HepG2 (cell line): ENCODE results near the gene PTPRD. TPM values are rescaled to one million over a fixed set of nuclear protein-coding genes. Genes with fewer than 3 reads are reported as not detected.
A peak's percentile ranks its signal among the peaks of the same experiment; 100 is the strongest.

ENCODE experiments used
- ATAC-seq: fragments of 200-7000 bp; cut with Tn5 transposase; 3 replicates; pipeline ENCODE4 v1.9.1; 2020; ENCODE audit warnings: mild to moderate bottlenecking, moderate library complexity
- BruUV-seq: library from RNA; stranded (reverse); fragments of 400-500 nt; replicated peaks from 2 replicates; lab custom pipeline; 2021; lab: Mats Ljungman, UMichigan
- CTCF ChIA-PET: fragments of 300-600 bp; formaldehyde crosslinking; extraction: SDS; loops from one replicate; lab custom pipeline; 2021; ENCODE audit warnings: low total read pairs, inconsistent platforms, low intra/inter-chr PET ratio; lab: Yijun Ruan, JAX
- POLR2A ChIA-PET: fragments of 350-600 bp; sonication (Branson Sonifier 250); formaldehyde crosslinking; loops from one replicate; lab custom pipeline; 2020; ENCODE audit warnings: antibody characterized with exemption, inconsistent platforms; lab: Yijun Ruan, JAX
- DNase-seq: peaks from one replicate; pipeline ENCODE4 v3.0.0-alpha.2; 2015; ENCODE audit warnings: low spot score
- FAIRE-seq: peaks from 3 replicates; lab custom pipeline; 2011; peaks lifted over from hg19 to GRCh38; lab: Jason Lieb, UNC
- H2AFZ ChIP-seq: one replicate; pipeline ENCODE4 v1.6.1; 2011; ENCODE audit warnings: low read length, inconsistent platforms
- H3K27ac ChIP-seq: fragments of 300-600 bp; 3 replicates; pipeline ENCODE4 v1.8.0; 2011; ENCODE audit warnings: mixed run types, mild to moderate bottlenecking, mixed read lengths, low read length, inconsistent platforms; ENCODE audit not compliant: insufficient read depth; ENCODE audit errors: extremely low read length
- H3K27me3 ChIP-seq, 2 experiments: fragments of 200-600 bp in 1 of 2; 2 replicates in 1 of 2; 3 replicates in 1 of 2; pipeline versions ENCODE4 v1.6.0 to v1.8.0; 2011; ENCODE audit warnings: low read length in 2 of 2, mild to moderate bottlenecking in 2 of 2, moderate library complexity in 2 of 2, inconsistent platforms in 1 of 2; ENCODE audit not compliant: insufficient read depth in 2 of 2, control insufficient read depth in 1 of 2
- H3K36me3 ChIP-seq, 2 experiments: fragments of 200-600 bp in 1 of 2; replicated peaks in 1 of 2; 2 replicates in 1 of 2; 3 replicates in 1 of 2; pipeline versions ENCODE4 v1.5.1 to v1.8.0; 2011; ENCODE audit warnings: low read length in 2 of 2, inconsistent platforms in 1 of 2; ENCODE audit not compliant: insufficient read depth in 2 of 2, control insufficient read depth in 1 of 2
- H3K4me1 ChIP-seq: 2 replicates; pipeline ENCODE4 v1.5.1; 2012; ENCODE audit warnings: low read length, inconsistent platforms; ENCODE audit not compliant: insufficient read depth
- H3K4me2 ChIP-seq: 2 replicates; pipeline ENCODE4 v1.6.0; 2011; ENCODE audit warnings: low read depth, low read length, inconsistent platforms
- H3K4me3 ChIP-seq, 3 experiments: fragments of 200-600 bp in 1 of 3; sonication (generic), shearing (Covaris generic) in 1 of 3; replicated peaks in 1 of 3; 2 replicates each; pipeline ENCODE4 v1.5.1; 2011 to 2016; ENCODE audit warnings: low read length in 3 of 3, inconsistent platforms in 2 of 3, low read depth in 2 of 3, mild to moderate bottlenecking in 2 of 3, control low read depth in 1 of 3, mixed read lengths in 1 of 3; ENCODE audit not compliant: insufficient read depth in 1 of 3
- H3K79me2 ChIP-seq: one replicate; pipeline ENCODE4 v1.6.1; 2011; ENCODE audit warnings: low read length, inconsistent platforms; ENCODE audit not compliant: insufficient read depth
- H3K9ac ChIP-seq: 2 replicates; pipeline ENCODE4 v1.6.0; 2011; ENCODE audit warnings: mild to moderate bottlenecking, low read depth, low read length, inconsistent platforms; ENCODE audit not compliant: insufficient read depth
- H3K9me3 ChIP-seq: 2 replicates; pipeline ENCODE4 v1.5.1; 2012; ENCODE audit warnings: mild to moderate bottlenecking, low read length
- H4K20me1 ChIP-seq: 2 replicates; pipeline ENCODE4 v1.6.0; 2011; ENCODE audit warnings: inconsistent platforms, mild to moderate bottlenecking, low read length, moderate library complexity; ENCODE audit not compliant: insufficient read depth
- AGO2 ChIP-seq: fragments of 200-400 bp; formaldehyde crosslinking; optimal IDR thresholded peaks from 2 replicates; pipeline ENCODE3; 2017; ENCODE audit warnings: mild to moderate bottlenecking, low read depth, low read length, moderate library complexity
- HNRNPL ChIP-seq: fragments of 200-400 bp; formaldehyde crosslinking; IDR thresholded peaks from 2 replicates; pipeline ENCODE4 v1.6.1; 2017; ENCODE audit warnings: mild to moderate bottlenecking, low read depth, low read length
- KLF12 ChIP-seq: sonication (generic); formaldehyde crosslinking; IDR thresholded peaks from 2 replicates; pipeline ENCODE4 v1.4.0; 2020; ENCODE audit warnings: missing genetic modification reagents, borderline replicate concordance
- KLF9 ChIP-seq: IDR thresholded peaks from 2 replicates; pipeline ENCODE4 v1.6.1; 2016; ENCODE audit warnings: low read depth
- MXD1 ChIP-seq: sonication (generic); formaldehyde crosslinking; IDR thresholded peaks from 2 replicates; pipeline ENCODE4 v1.4.0; 2020; ENCODE audit warnings: mild to moderate bottlenecking, missing genetic modification reagents
- PHB2 ChIP-seq: fragments of 450-650 bp; IDR thresholded peaks from 2 replicates; pipeline ENCODE4 v1.6.1; 2018; ENCODE audit not compliant: partially characterized antibody
- PLRG1 ChIP-seq: fragments of 450-650 bp; conservative IDR thresholded peaks from 2 replicates; pipeline ENCODE4 v1.6.1; 2016
- SPEN ChIP-seq: sonication (generic); formaldehyde crosslinking; IDR thresholded peaks from 2 replicates; pipeline ENCODE4 v1.5.1; 2020; ENCODE audit warnings: low read depth, mild to moderate bottlenecking, missing genetic modification reagents
- ZBTB7A ChIP-seq: sonication (generic); formaldehyde crosslinking; IDR thresholded peaks from 2 replicates; pipeline ENCODE4 v1.8.0; 2022; ENCODE audit warnings: mild to moderate bottlenecking, missing genetic modification reagents
- ZKSCAN5 ChIP-seq: sonication (generic); formaldehyde crosslinking; IDR thresholded peaks from 2 replicates; pipeline ENCODE4 v1.5.1; 2020; ENCODE audit warnings: mild to moderate bottlenecking, missing genetic modification reagents
- ZNF138 ChIP-seq: sonication (generic); formaldehyde crosslinking; IDR thresholded peaks from 2 replicates; pipeline ENCODE4 v1.5.0; 2020; ENCODE audit warnings: mild to moderate bottlenecking, low read depth, missing genetic modification reagents
- ZNF253 ChIP-seq: sonication (generic); formaldehyde crosslinking; IDR thresholded peaks from 2 replicates; pipeline ENCODE4 v1.8.0; 2022; ENCODE audit warnings: mild to moderate bottlenecking, missing genetic modification reagents, borderline replicate concordance
- ZNF441 ChIP-seq: sonication (generic); formaldehyde crosslinking; IDR thresholded peaks from 2 replicates; pipeline ENCODE4 v1.7.0; 2021; ENCODE audit warnings: missing genetic modification reagents, borderline replicate concordance
- ZNF550 ChIP-seq: sonication (generic); formaldehyde crosslinking; IDR thresholded peaks from 2 replicates; pipeline ENCODE4 v1.4.0; 2020; ENCODE audit warnings: mild to moderate bottlenecking, missing genetic modification reagents, borderline replicate concordance
- ZNF607 ChIP-seq: sonication (generic); formaldehyde crosslinking; IDR thresholded peaks from 2 replicates; pipeline ENCODE4 v1.5.1; 2020; ENCODE audit warnings: missing genetic modification reagents, mild to moderate bottlenecking, borderline replicate concordance
- WGBS: methylation state at CpG from one replicate; pipeline ENCODE4 v1.1.6; 2017; ENCODE audit warnings: low lambda C conversion rate; 5-methylcytosine and 5-hydroxymethylcytosine counted together
- in situ Hi-C: cut with HindIII; loops from 2 replicates; pipeline ENCODE4 v1.10.0; 2017; ENCODE audit warnings: low pct_unique_long_range_greater_than_20kb; ENCODE audit not compliant: extremely low pct_ligation_motif_present
- intact Hi-C: fragments of 100-400 bp; cut with micrococcal nuclease; formaldehyde crosslinking; loops from one replicate; pipeline ENCODE4 v1.10.0; 2022; ENCODE audit not compliant: unreplicated experiment
- polyA plus RNA-seq, 8 experiments: library from polyadenylated mRNA; depleted of rRNA in 3 of 8; stranded (reverse) in 7 of 8; unstranded in 1 of 8; fragments of >200 nt; fragmentation: Illumina TruSeq in 4 of 8; extraction: Trizol in 4 of 8; gene quantifications; 2 replicates each; pipeline versions ENCODE4 v1.2.1 to v1.2.3, GENCODE V29; 2011 to 2016; ENCODE audit warnings: low read depth in 4 of 8, missing spikeins in 1 of 8, mixed read lengths in 1 of 8; ENCODE audit not compliant: insufficient read depth in 1 of 8
- total RNA-seq, 5 experiments: library from RNA; depleted of rRNA; stranded (reverse); fragments of >200 nt; fragmentation: Illumina TruSeq; extraction: Trizol; gene quantifications; 2 replicates each; pipeline ENCODE4 v1.2.3, GENCODE V29; 2016; ENCODE audit warnings: low read depth in 1 of 5

PTPRD gene
- total and polyA plus RNA-seq, 2 of the 13 experiments (the other 11 are each of a cell fraction or from before 2014, with no cell fraction given), result 0.05 TPM; not detected in 1

DNA sequence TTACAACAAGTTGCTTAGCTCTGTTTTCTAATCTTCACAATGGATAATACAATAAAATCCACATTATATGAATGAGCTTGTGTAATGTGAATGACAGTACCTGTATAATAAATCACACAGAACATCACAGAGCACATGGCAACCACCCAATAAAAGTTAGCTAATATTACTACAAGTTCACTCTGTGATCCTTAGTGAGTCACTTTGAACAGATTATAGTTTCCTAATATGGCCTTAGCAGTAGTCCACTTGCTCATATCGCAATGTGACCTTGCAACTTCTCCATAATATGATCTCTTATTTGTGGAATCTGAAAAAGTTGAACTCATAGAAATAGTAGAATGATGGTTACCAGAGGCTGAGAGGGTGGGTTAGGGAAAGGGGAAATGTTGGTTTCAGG lies 361.3 kb downstream of the PTPRD start:
- intact Hi-C loops, result no loop called here
- in situ Hi-C loops, result no loop called here
- Histone ChIP-seq H3K79me2 (no peaks in the 10 kb centered on the region), H3K4me2 (no peak overlapping the region), H3K9ac (no peak overlapping the region), H3K27me3 (no peaks in the 10 kb centered on the region), H3K27ac (no peak overlapping the region), H2AFZ (no peak overlapping the region), H4K20me1 (no peaks in the 10 kb centered on the region), H3K4me3 (no peak overlapping the region), H3K4me1 (no peaks in the 10 kb centered on the region), H3K36me3 (no peaks in the 10 kb centered on the region), H3K9me3 (no peaks in the 10 kb centered on the region)
- FAIRE-seq (no peak), ATAC-seq (no peak), DNase-seq (peak; percentile 2)
- no TSS peak for BruUV-seq
- ChIA-PET CTCF (no interaction called here), POLR2A (no interaction called here)
- WGBS, result 4% methylated on average over 1 of the region's 1 CpG
- TF ChIP-seq PHB2 (no peak), ZNF138 (CRISPR knock-in tag) (no peak), MXD1 (CRISPR knock-in tag) (no peak), ZNF550 (CRISPR knock-in tag) (no peak), KLF9 (CRISPR knock-in tag) (no peak), AGO2 (no peak), PLRG1 (no peak), KLF12 (CRISPR knock-in tag) (no peak), HNRNPL (no peak), ZKSCAN5 (CRISPR knock-in tag) (no peak), ZNF441 (CRISPR knock-in tag) (no peak), SPEN (CRISPR knock-in tag) (no peak), ZNF607 (CRISPR knock-in tag) (no peak), ZNF253 (CRISPR knock-in tag) (no peak), ZBTB7A (no peak)
